Stimulated activated CD8-positive, alpha-beta memory T cell treated with anti-CD3 and anti-CD28 coated beads, Interleukin-2, amount 100 ng/mL, for 48 hours (primary cell): ENCODE results near the gene FOXA1.

Experiments used
- DNase-seq, 2 donors: peaks; one replicate each; pipeline ENCODE4 v3.0.0-alpha.2; 2020; ENCODE audit warnings: low read depth in 2 of 2

FOXA1 gene

DNA sequence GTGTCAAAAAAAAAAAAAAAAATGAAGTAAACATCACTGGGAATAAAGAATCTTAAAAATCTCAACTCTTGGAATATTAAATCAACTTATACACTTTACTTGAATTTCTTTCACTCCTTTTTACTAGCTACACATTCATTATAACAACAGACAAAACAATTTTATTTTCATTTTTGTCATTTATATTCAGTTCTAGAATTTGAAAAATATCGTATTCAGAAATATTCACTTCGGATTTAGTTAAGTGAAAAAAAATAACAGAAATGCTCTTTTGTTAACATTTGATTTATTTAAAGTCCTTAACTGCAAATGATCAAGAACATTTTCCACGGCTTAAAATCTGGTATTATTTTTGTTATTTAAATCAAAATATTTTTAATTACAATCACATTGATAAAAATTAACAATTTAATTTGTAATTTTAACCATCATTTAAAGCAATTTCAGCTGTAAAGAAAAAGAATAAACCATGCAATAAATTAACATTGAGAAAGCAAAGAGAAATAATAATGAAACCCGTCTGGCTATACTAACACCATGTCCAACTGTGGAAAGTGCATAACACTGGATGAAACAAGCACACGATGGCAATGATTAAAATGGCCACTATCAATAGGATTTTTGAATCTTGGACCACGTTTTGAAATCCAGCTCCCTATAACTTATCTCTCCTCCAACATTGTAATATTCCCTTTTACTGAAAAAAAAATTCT lies 5.2 kb downstream of the FOXA1 start:
- no peak for DNase-seq

DNA sequence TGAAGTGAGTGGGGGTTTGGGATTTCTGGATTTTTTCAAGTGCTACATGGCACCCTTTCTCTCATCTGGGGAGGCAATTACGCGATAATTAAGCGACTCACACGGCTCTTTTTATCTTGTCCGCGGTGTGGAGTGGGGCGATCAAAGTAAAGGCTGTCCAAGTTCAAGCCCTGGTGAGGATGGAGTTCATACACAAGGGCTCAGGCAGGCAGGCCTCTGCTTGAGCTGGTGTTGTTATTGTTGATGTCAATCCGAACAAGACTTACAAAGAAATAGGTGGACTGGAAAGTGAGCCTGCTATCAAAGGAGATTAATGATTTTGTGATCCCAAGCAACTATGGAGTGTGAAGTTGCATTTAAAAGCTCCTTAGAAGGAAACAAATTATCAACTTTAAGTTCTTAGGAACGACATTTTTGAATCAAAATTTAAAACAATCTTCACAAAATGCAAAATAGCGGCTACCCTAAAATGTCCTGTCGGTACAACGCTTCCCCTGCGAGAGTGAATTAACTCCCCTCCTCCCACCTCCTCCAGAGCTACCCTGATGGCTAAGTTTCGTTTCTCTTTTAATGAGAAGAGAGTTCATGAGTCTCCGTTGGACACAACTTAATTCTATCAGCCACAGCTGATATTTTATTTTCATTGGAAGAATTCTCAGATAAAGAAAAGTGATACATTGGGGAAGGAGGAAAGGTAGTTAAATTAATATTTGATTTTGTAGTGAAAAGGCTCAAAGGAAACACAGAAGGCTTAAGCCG lies 5.9 kb downstream of the FOXA1 start:
- no peak for DNase-seq

DNA sequence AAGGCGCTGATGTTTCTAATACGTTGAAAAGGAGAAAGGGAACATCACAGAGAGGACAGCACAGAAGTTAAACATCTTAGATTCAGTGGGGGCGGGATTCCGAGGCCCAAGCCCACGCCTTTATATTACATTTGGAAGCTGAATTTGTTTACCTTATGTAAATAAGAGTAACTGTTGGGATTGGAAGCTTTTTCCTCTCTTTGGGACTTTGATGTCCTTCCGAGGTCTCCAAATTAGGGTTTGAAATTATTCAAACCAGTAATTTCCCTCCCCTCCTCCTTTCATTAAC lies 6.4 kb downstream of the FOXA1 start:
- no peak for DNase-seq

DNA sequence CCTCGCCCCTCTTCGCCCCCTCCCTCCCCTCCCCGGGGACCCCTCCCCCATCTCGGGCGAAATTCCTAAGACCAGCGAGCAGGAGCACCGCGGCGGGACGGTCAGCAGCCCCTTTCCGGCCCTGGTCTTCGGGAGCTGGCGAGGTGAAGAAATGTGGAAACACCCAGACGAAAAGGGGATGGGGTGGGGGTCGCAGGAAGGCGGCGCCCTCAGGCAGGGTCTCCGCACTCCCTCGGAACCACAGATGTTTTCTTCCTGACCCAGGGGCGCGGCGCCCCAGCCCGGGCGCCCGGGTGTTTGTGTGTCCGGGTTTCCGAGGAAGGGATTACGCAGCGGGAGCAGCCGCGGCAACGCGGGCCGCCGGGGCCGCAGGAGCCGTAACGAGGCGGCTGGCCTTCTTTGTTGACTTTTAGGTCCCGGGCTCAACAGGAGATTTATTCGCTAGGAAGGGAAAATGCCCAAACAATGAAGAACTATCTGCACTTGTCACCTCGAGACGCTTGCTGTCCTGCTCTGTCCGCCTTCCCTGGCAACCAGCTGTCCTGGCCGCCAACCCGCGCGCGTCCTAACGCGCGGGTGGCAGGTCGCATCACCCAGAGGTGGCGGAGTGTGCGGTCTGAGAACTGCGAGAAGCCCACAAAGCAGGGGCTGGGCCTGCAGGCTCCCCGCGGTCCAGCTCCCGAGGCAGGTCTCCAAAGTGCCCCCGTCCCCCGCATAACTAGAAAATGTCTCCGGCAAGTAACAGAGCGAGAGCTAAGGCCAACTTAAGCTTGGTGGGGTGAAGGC lies 7.0 kb downstream of the FOXA1 start:
- no peak for DNase-seq

DNA sequence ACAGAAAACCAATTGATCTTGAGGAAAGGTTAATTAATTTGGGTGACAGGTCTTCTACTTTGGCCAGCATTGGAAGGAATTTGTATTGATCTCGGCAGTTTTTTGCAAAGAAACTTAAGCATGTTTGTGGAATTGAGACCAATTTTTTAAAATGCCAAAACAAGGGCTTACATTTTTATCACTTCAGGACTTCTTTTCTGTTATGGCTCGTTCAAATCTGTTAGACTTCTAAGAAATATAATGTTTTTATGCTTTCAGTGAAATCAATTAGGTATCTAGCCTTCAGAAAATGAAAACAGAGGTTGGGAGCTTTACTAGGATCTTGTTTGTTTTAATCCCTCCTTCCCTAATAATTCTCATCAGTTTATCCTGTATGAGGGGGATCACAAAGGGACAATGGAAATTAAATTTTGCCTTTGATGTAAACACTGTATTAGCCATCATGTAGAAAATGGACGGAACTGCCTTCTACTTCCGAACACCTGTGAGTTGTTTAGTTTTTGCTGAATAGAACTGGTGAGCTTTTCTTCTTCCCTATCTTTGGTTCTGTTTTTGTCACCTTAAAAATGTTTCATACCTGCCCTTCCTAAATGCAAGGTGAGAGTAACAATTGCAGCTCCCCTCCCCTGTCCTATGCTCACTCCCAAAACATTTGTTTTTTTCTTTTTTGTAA lies 7.8 kb downstream of the FOXA1 start:
- DNase-seq, result no peak

DNA sequence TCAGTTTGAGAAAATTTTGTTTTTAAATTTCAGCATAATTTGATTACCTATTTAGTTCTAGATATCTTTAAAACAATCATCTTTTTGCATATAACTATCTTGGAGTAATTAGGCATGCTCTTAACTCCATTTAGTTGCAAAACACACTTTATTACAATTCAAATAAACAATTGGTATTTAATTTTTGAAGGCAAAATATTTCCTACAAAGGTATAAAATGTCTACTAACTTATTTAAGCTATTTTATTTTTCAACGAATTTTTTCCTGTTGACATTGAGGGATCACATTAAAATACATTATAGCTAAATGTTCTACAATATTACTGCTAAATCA lies 8.3 kb downstream of the FOXA1 start:
- DNase-seq, result no peak

DNA sequence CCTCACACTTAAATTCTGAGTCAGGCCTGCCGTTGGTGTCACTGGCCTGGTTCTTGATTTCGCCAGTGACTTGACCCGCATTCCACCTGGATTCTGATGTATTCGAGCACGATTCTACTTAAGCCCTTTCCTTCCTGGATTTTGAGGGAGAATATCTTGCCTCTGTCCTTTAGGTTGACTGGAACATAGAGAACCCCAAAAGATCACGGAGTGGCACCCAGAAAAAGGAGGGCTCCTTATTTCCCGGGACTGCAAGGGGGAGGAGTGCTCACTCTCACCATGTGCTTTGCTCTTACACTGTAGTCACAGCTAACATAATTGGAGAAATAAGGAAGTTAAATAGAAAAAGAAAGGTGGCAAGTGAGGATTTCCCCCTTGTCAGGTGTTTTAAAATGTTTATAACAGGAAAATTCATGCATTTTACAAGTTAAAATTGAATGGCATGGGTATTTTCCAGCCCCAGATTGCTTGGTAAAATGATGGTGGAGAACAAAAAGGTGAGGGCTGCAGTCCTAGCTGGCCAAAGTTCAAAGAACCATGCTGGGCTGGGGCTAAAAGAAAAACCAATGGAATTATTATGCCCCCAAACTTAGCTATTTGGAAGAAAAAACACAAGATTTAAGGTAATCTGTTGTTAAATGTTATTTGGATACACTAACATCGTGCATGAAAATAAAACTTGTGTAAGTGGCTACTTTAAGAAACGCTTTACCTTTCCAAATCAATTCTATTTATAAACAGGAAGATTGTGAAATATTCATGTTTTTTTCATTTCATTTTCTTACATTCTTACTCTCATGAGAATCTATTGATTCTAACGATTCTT lies 8.9 kb downstream of the FOXA1 start:
- DNase-seq, result no peak

DNA sequence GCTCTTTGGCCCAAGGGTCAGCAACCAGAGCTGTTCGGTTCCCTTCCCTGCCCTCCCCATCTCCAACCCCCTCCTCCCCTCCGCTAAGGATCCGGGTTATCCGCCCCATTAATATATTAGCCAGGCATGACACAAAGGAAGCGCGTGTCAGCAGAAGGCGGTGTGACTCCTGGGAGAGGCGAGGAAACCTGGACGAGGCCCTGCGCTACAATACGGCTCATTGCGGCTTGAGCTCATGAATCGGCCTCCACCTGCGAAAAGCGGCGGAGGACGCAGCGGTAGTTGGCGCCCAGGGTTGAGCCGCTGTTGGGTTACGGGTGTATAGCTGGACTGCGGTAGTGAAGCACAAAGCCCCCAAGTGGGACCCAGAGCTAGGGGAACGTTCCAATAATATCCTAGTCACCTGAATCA lies 9.9 kb downstream of the FOXA1 start:
- no peak for DNase-seq

DNA sequence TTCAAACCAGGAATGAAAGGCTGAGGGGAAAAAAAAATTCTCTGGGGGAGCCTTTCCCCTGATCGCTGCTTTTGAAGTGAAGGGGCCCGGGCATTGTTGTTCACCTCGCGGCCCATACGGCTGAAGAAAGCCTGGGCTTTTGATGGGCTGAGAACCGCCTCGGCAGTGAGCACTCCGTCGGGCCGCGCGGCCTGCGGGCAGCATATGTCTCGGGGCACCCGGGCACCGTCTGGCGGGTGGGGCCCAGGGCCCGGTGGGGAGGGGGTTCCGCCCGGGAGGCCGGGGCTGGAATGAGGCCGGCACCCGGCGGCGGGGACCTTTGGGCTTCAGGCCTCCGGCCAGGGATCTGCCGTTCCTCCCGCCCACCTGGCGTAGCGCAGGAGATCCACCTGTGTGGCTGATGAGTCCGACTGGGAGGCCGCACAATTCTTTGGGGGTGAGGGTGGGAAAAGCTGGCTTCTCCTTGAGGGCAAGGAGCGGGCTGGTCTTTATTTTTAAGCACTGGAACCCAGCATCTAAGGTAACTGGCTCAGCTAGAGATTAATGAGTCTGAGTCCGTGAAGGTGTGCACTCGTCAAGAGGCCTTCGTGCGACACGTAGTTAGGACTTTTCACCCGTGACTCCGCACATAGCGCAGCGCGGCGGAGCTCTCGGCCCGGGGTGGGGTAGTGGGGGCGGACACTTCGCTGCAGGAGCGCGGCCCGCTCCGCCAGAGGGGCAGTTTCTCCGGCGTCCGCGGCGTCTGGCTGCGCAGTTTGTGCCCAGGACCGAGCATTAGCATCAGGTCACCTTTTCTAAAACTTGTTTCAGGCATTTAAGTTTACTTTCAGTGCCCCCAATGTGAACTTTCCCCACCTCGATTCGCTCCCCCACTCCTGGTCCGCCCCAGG lies 10.6 kb downstream of the FOXA1 start:
- DNase-seq, result no peak

DNA sequence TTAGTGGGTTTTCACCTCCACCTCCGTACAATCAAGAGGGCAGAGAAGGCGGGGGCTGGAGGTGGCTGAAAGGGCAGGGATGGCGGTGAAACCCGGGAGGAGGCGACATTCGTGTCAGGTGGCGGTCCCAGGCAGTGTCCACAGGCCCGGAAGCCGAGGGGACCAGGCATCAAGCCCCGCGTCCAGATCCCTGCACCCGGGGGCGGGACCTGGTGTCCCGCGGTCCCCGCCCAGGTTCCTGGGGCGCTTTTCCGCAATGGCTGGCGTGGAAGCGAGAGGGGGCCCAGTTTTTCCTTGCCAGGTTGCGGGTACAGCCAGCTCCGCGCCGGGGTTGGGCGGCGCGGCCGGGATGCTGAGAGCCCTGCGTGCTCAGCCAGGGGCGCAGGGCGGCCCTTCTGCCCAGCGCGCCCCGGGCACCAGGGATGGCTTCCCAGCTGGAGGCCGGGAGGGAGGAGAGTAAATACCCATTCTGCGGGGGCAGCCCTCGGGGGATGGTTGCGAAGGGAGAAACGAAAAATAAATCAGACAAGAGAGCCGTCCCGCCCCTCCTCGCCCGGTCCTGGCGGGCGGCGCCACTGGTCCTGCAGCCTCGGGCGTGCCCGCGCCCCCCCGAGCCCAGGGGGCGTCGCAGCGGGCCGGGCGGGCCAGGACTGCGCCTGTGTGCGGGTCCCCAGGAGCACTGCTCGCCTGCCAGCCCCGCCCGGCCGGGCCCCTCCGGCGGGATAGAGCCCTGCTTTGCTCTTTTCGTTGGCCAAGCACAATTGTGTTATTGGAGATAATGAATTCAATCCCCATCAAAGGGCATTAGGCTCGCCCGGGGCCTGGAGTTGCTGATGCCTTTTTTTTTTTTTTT lies 11.5 kb downstream of the FOXA1 start:
- DNase-seq, result no peak

DNA sequence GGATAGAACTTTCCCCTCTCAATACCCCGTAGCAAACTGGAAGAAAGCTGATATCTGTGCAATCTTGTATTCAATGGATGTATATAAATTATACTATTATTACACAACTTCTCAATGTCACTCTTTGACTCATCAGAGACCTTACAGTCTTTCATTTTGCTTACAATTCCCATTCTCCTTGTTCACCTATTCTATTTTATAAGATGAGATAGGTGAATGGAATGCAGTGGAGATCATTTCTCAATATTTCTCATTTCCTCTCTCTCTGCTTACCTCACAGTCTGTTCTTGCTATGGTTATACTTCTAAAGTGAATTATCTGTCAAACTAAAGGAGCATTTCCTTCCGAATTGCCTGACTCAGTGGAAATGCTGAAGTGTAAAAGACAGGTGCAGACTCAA lies 14.9 kb downstream of the FOXA1 start:
- no peak for DNase-seq

DNA sequence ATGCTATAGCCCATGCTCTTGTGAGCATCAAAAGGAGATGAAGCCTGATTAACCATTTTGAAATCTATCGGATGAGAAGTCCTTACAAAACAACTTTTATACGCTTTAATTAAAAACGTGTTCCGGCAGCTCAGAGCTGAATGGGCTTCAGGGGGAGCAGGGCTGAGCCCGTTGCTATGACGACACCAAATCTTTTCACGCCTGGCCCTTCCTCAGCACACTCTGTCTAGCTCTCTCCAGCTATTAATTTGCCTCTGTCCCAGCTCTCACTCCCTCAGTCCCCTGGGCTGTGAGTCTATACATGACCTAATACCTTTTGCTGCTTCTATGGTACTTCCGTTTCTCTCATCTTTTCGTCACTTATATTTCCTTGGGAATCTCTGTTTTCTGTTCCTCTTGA lies 15.8 kb downstream of the FOXA1 start:
- DNase-seq, result no peak

DNA sequence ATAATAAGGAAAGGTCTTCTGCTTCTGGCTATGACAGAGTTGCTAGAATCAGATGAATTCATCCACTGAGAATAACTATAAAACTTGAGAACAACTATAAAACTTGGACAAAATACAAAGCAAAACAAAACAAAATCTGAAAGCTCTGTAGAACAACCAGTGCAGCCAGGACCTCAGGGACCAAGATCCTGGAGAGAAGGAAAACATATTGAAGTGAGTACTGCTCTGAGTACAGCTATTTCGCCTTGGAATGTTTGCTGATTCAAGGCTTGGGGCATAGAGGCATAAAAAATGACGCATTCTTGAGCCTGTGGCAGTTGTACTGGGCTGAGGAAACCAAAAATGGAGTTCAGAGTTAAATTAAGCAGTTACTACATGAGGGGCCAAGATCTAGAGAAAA lies 21.7 kb downstream of the FOXA1 start:
- DNase-seq, result no peak

DNA sequence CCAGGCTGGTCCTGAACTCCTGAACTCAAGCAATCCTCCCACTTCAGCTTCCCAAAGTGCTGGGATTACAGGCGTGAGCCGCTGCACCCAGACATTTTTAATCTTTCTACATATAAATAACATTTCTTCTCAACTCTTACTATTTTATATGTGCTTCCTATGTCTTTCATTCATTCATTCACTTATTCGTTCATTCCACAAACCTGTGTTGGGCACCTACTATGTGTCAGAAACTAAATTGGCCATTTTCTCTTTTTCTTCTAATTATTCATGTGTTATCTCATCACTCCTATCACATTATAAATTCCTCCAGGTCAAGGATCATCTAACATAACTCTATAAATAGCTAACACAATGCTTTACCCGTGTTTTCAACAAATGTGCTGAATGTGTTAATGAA lies 23.7 kb downstream of the FOXA1 start:
- DNase-seq, result no peak

DNA sequence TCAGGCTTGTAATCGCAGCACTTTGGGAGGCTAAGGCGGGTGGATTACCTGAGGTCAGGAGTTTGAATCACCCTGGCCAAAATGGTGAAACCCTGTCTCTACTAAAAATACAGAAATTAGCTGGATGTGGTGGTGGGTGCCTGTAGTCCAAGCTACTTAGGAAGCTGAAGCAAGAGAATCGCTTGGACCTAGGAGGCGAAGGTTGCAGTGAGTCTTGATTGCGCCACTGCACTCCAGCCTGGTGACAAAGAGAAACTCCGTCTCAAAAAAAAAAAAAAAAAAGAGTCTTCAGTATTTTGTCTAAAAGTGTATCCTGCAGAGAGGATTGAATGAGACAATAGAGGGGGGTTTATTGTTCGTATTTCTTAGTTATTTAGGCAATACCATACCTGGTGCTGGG lies 25.3 kb downstream of the FOXA1 start:
- DNase-seq, result no peak

DNA sequence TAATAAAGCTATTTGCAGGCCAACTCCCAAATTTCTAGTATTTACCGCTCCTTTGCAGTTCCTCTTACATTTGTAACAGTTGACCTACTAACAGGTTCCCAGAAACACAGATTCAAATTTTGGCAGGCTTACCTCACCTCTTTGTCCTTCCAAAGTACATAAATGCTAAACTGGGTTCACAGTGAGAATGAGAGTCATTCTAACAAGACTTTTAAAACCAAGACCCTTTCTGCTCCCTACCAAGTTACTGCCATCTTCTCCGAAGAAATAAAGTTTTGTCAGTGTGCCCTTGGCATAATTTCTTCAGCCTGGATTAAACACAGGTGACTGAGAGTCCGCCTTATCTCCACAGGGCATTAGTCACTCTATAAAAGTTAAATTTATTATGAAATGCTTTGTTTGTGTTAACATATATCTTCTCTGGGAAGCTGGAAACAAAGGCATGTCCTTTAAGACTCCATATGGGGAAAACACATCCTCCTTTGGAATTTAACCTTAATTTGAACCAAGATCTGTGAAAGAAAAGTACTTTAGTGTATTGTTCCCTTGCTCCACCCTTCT lies 28.2 kb downstream of the FOXA1 start:
- DNase-seq, result no peak

DNA sequence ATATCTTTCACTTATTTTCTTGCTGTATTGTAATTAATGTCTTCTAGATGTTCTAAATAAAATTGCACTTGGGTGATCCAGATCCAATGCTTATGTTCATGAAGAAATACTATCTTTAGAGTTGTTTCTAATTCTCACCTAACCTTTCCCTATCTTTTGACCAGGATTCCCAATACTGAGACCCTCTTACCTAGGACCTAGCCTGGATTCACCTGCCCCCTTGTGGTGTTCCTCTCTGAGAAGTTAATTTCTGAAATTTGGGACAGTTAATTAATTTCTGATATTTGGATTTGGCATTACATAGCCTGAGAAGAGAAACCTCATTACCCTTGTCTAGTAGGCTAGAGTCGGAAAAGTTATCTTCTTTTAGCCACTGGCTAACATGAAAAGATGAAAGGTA lies 29.5 kb downstream of the FOXA1 start:
- no peak for DNase-seq

DNA sequence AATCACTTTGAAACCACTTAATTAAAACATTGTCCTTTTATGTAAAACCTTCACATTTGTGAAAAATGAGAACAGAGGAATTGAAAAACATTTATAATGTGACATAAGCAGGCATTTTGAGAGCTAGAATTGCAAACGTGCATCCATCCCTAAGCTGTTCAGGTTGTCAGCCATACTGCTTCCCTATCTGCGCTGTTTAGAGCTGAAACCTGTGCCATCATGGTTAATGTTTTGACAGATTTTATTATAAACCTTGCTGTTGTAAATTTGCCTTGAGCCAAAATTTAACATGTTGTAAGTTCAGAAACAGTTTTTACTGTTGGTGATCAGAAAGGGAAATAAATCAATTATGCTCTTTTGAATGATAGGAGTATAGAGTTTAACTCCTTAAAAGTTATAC lies 31.9 kb downstream of the FOXA1 start:
- DNase-seq, result no peak

DNA sequence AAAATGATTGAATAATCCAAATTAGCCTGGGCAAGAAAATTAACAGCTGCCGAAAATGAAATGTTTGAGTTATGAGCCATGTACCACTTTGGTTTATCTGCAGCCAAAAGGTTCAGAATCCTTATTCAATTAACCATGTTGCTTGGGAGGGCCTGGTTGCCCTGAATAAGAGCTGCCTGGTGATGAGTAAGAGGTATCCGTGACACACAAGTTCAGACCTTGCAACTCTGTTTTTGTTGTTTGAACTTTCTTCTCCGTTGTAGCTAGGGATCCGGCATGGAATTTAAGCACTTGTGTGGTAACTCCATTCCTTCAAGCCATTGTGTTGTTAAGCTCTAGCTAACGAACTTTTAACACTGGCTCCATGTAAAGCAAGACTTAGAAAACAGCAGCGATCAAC lies 35.7 kb downstream of the FOXA1 start:
- no peak for DNase-seq
